ENCODE results near the gene STK16.
A peak's percentile ranks its signal among the peaks of the same experiment; 100 is the strongest.

STK16 gene

GRCh38 chr2:219269362-219270054 lies 24.2 kb downstream of the STK16 start:
- no peak overlapping the region for H3K4me3 Mint-ChIP-seq
- no peaks in the 10 kb centered on the region for H3K36me3 Mint-ChIP-seq
- H3K27me3 Mint-ChIP-seq = no peaks in the 10 kb centered on the region
- no peaks in the 10 kb centered on the region for H3K4me1 Mint-ChIP-seq
- no peak overlapping the region for H3K27ac Mint-ChIP-seq
- H3K9me3 Mint-ChIP-seq = no peaks in the 10 kb centered on the region

- Mint-ChIP-seq H3K36me3 (no peaks in the 10 kb centered on the region), H3K4me3 (no peak overlapping the region), H3K27ac (no peak overlapping the region), H3K9me3 (no peaks in the 10 kb centered on the region), H3K27me3 (no peaks in the 10 kb centered on the region), H3K4me1 (no peaks in the 10 kb centered on the region)
These were observed 24.7 kb downstream of the STK16 start for GRCh38 chr2:219270055-219270372.

GRCh38 chr2:219271021-219271420 lies 25.7 kb downstream of the STK16 start:
- Mint-ChIP-seq H3K27ac (no peak overlapping the region), H3K36me3 (no peaks in the 10 kb centered on the region), H3K9me3 (no peaks in the 10 kb centered on the region), H3K27me3 (no peaks in the 10 kb centered on the region), H3K4me3 (no peak overlapping the region), H3K4me1 (no peaks in the 10 kb centered on the region)

GRCh38 chr2:219272356-219272755 lies 27.1 kb downstream of the STK16 start:
- Mint-ChIP-seq H3K27ac (no peak overlapping the region), H3K4me3 (no peak overlapping the region), H3K9me3 (no peaks in the 10 kb centered on the region), H3K36me3 (no peaks in the 10 kb centered on the region), H3K27me3 (no peaks in the 10 kb centered on the region), H3K4me1 (peaks cover 4% of the 10 kb centered on the region)

- no peak overlapping the region for H3K4me3 Mint-ChIP-seq
- peaks cover 11% of the 10 kb centered on the region for H3K4me1 Mint-ChIP-seq
- no peaks in the 10 kb centered on the region for H3K9me3 Mint-ChIP-seq
- no peaks in the 10 kb centered on the region for H3K27me3 Mint-ChIP-seq
- no peaks in the 10 kb centered on the region for H3K36me3 Mint-ChIP-seq
- H3K27ac Mint-ChIP-seq = no peak overlapping the region
These were observed 27.7 kb downstream of the STK16 start for GRCh38 chr2:219272995-219273394.

GRCh38 chr2:219273937-219274336 lies 28.7 kb downstream of the STK16 start:
- Mint-ChIP-seq H3K4me3 (no peak overlapping the region), H3K27me3 (no peaks in the 10 kb centered on the region), H3K9me3 (no peaks in the 10 kb centered on the region), H3K36me3 (no peaks in the 10 kb centered on the region), H3K27ac (no peak overlapping the region), H3K4me1 (peaks cover 20% of the 10 kb centered on the region)

GRCh38 chr2:219274361-219274921 lies 29.2 kb downstream of the STK16 start:
- no peak overlapping the region for H3K4me3 Mint-ChIP-seq
- H3K27me3 Mint-ChIP-seq = no peaks in the 10 kb centered on the region
- H3K36me3 Mint-ChIP-seq = no peaks in the 10 kb centered on the region
- no peak overlapping the region for H3K27ac Mint-ChIP-seq
- peaks cover 22% of the 10 kb centered on the region for H3K4me1 Mint-ChIP-seq
- H3K9me3 Mint-ChIP-seq = no peaks in the 10 kb centered on the region

- no peaks in the 10 kb centered on the region for H3K9me3 Mint-ChIP-seq
- H3K27me3 Mint-ChIP-seq = no peaks in the 10 kb centered on the region
- peak overlapping the region; percentile 89 for H3K27ac Mint-ChIP-seq
- peaks cover 2% of the 10 kb centered on the region for H3K36me3 Mint-ChIP-seq
- peaks cover 45% of the 10 kb centered on the region for H3K4me1 Mint-ChIP-seq
- H3K4me3 Mint-ChIP-seq = peak overlapping the region; percentile 86
These were observed 32.7 kb downstream of the STK16 start for GRCh38 chr2:219277703-219278654.

- Mint-ChIP-seq H3K9me3 (no peaks in the 10 kb centered on the region), H3K4me3 (peak overlapping the region; percentile 86), H3K36me3 (peaks cover 4% of the 10 kb centered on the region), H3K27me3 (no peaks in the 10 kb centered on the region), H3K27ac (peak overlapping the region; percentile 96), H3K4me1 (peaks cover 48% of the 10 kb centered on the region)
These were observed 33.4 kb downstream of the STK16 start for GRCh38 chr2:219278655-219279150.

GRCh38 chr2:219279151-219279915 lies 34.1 kb downstream of the STK16 start, which contains the start of gene DNAJB2:
DNAJB2 (plus strand) TSS chr2:219279366; CDS start chr2:219279834, 468 bp downstream.
- no peaks in the 10 kb centered on the region for H3K9me3 Mint-ChIP-seq
- H3K27ac Mint-ChIP-seq = peak within 1 kb of the TSS; percentile 96
- no peaks in the 10 kb centered on the region for H3K27me3 Mint-ChIP-seq
- H3K36me3 Mint-ChIP-seq = peaks cover 6% of the 10 kb centered on the region
- peak within 1 kb of the TSS; percentile 92 for H3K4me3 Mint-ChIP-seq
- H3K4me1 Mint-ChIP-seq = peaks cover 48% of the 10 kb centered on the region

- Mint-ChIP-seq H3K27ac (peak overlapping the region; percentile 91), H3K4me3 (peak overlapping the region; percentile 92), H3K4me1 (peaks cover 48% of the 10 kb centered on the region), H3K27me3 (no peaks in the 10 kb centered on the region), H3K36me3 (peaks cover 6% of the 10 kb centered on the region), H3K9me3 (no peaks in the 10 kb centered on the region)
These were observed 34.7 kb downstream of the STK16 start for GRCh38 chr2:219279916-219280516.

- Mint-ChIP-seq H3K36me3 (peaks cover 6% of the 10 kb centered on the region), H3K4me1 (peaks cover 51% of the 10 kb centered on the region), H3K27ac (no peak overlapping the region)
These were observed 35.4 kb downstream of the STK16 start for GRCh38 chr2:219280651-219281050.

GRCh38 chr2:219281588-219281987 lies 36.3 kb downstream of the STK16 start:
- H3K27ac Mint-ChIP-seq = no peak overlapping the region
- H3K4me1 Mint-ChIP-seq = peaks cover 51% of the 10 kb centered on the region
- no peaks in the 10 kb centered on the region for H3K27me3 Mint-ChIP-seq
- peaks cover 6% of the 10 kb centered on the region for H3K36me3 Mint-ChIP-seq
- H3K4me3 Mint-ChIP-seq = no peak overlapping the region
- no peaks in the 10 kb centered on the region for H3K9me3 Mint-ChIP-seq

More at GRCh38 chr2:219280651-219281050, 35.4 kb downstream of the STK16 start:
- Mint-ChIP-seq H3K9me3 (no peaks in the 10 kb centered on the region), H3K4me3 (peak overlapping the region; percentile 92), H3K27me3 (no peaks in the 10 kb centered on the region)

GRCh38 chr2:219282375-219282774 lies 37.1 kb downstream of the STK16 start:
- no peak overlapping the region for H3K27ac Mint-ChIP-seq
- H3K27me3 Mint-ChIP-seq = no peaks in the 10 kb centered on the region
- H3K4me1 Mint-ChIP-seq = peaks cover 46% of the 10 kb centered on the region
- H3K4me3 Mint-ChIP-seq = no peak overlapping the region
- H3K36me3 Mint-ChIP-seq = peaks cover 6% of the 10 kb centered on the region
- no peaks in the 10 kb centered on the region for H3K9me3 Mint-ChIP-seq
